ENCODE measurements around the gene ETFB.

ETFB gene

GRCh38 chr19:51391073-51391611 is 25.0 kb upstream of the ETFB start:
- Mint-ChIP-seq H3K36me3 (ENCODE audit: low read depth) (no peaks in the 10 kb centered on the region), H3K27me3 (ENCODE audit: low read depth, poor library complexity) (peaks cover 6% of the 10 kb centered on the region), H3K9me3 (no peaks in the 10 kb centered on the region), H3K27ac (no peak overlapping the region), H3K4me1 (peaks cover 59% of the 10 kb centered on the region), H3K4me3 (peak overlapping the region; percentile 33)
- no peak for DNase-seq
- TF ChIP-seq CTCF (IDR thresholded peaks at IDR 0.05) = no peak

GRCh38 chr19:51389143-51389542 is 23.0 kb upstream of the ETFB start:
- Mint-ChIP-seq H3K27me3 (ENCODE audit: low read depth, poor library complexity) (peaks cover 3% of the 10 kb centered on the region), H3K27ac (no peak overlapping the region), H3K36me3 (ENCODE audit: low read depth) (no peaks in the 10 kb centered on the region), H3K4me1 (peaks cover 54% of the 10 kb centered on the region), H3K9me3 (no peaks in the 10 kb centered on the region), H3K4me3 (no peak overlapping the region)
- DNase-seq = no peak
- no peak for TF ChIP-seq CTCF (IDR thresholded peaks at IDR 0.05)

GRCh38 chr19:51387924-51388389 is 21.8 kb upstream of the ETFB start, which contains the start of gene LIM2:
Gene LIM2 (minus strand): TSS chr19:51387974. CDS start chr19:51387443, 531 bp downstream.
- Mint-ChIP-seq H3K9me3 (no peaks in the 10 kb centered on the region), H3K27me3 (ENCODE audit: low read depth, poor library complexity) (peaks cover 3% of the 10 kb centered on the region), H3K4me3 (peak within 1 kb of the TSS; percentile 7), H3K27ac (peak within 1 kb of the TSS; percentile 89), H3K36me3 (ENCODE audit: low read depth) (no peaks in the 10 kb centered on the region), H3K4me1 (peaks cover 49% of the 10 kb centered on the region)
- peak; percentile 62 for DNase-seq
- no peak for TF ChIP-seq CTCF (IDR thresholded peaks at IDR 0.05)

- H3K9me3 Mint-ChIP-seq = peaks cover 8% of the 10 kb centered on the region
- peaks cover 49% of the 10 kb centered on the region for H3K4me1 Mint-ChIP-seq
- TF ChIP-seq CTCF (IDR thresholded peaks at IDR 0.05) = no peak
- H3K27ac Mint-ChIP-seq = no peak overlapping the region
- H3K4me3 Mint-ChIP-seq = no peak overlapping the region
- no peak for DNase-seq
- H3K36me3 Mint-ChIP-seq (ENCODE audit: low read depth) = no peaks in the 10 kb centered on the region
- peaks cover 3% of the 10 kb centered on the region for H3K27me3 Mint-ChIP-seq (ENCODE audit: low read depth, poor library complexity)
Observed at GRCh38 chr19:51386882-51387520, 20.8 kb upstream of the ETFB start.

GRCh38 chr19:51382004-51382403 is 15.8 kb upstream of the ETFB start:
- DNase-seq = no peak
- no peak overlapping the region for H3K27ac Mint-ChIP-seq
- no peak overlapping the region for H3K4me3 Mint-ChIP-seq
- H3K9me3 Mint-ChIP-seq = peaks cover 23% of the 10 kb centered on the region
- peaks cover 15% of the 10 kb centered on the region for H3K4me1 Mint-ChIP-seq
- TF ChIP-seq CTCF (IDR thresholded peaks at IDR 0.05) = no peak
- H3K27me3 Mint-ChIP-seq (ENCODE audit: low read depth, poor library complexity) = peaks cover 6% of the 10 kb centered on the region
- no peaks in the 10 kb centered on the region for H3K36me3 Mint-ChIP-seq (ENCODE audit: low read depth)

- no peak overlapping the region for H3K27ac Mint-ChIP-seq
- peaks cover 4% of the 10 kb centered on the region for H3K27me3 Mint-ChIP-seq (ENCODE audit: low read depth, poor library complexity)
- H3K4me3 Mint-ChIP-seq = no peak overlapping the region
- no peak for TF ChIP-seq CTCF (IDR thresholded peaks at IDR 0.05)
- H3K4me1 Mint-ChIP-seq = peaks cover 8% of the 10 kb centered on the region
- H3K9me3 Mint-ChIP-seq = peaks cover 23% of the 10 kb centered on the region
- H3K36me3 Mint-ChIP-seq (ENCODE audit: low read depth) = no peaks in the 10 kb centered on the region
- DNase-seq = no peak
Observed at GRCh38 chr19:51380379-51380778, 14.2 kb upstream of the ETFB start.
